Measurements from ENCODE around the gene CAMTA2. TPM values are rescaled to one million over a fixed set of nuclear protein-coding genes. Genes with fewer than 3 reads are reported as not detected.

CAMTA2 gene
- total RNA-seq, 4 donors from 2014 or later = 15.3 to 46.2 (median 22.5) TPM

DNA sequence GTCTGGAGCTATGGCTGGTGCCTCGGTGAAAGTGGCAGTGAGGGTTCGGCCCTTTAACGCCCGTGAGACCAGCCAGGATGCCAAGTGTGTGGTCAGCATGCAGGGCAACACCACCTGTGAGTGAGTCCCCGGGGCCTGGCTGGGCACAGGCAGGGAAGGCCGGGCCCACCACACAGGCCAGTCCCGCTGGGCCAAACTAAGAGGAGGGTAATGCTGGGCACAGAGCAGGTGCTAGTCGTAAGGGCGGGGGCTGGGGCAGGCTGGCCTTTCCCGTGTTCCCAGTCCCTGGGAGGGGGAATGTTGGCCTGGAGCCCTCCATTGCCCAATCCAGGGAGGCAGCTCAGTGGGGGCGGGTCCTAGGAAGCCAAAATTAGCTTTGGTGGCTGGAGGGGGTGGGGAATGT, 12.8 kb upstream of the CAMTA2 start:
- H3K27ac ChIP-seq = peak overlapping the region in 1 of 4 donors; percentile 95
- H3K9me3 ChIP-seq = no peaks in the 10 kb centered on the region
- H3K36me3 ChIP-seq = peaks cover 0 to 46% (median 33%) of the 10 kb centered on the region in 3 donors
- DNase-seq (ENCODE audit: low spot score in 2 of 2) = peak in 1 of 2 donors; percentile 37
- WGBS, 2 donors = 63 to 71% methylated on average over 11 of the region's 11 CpGs
- peak overlapping the region in 1 of 4 donors; percentile 86 for H3K4me3 ChIP-seq
- no peak for TF ChIP-seq POLR2A (IDR thresholded peaks at IDR 0.05)
- TF ChIP-seq EP300 (IDR thresholded peaks at IDR 0.05) = no peak
- TF ChIP-seq, protein P1, sequence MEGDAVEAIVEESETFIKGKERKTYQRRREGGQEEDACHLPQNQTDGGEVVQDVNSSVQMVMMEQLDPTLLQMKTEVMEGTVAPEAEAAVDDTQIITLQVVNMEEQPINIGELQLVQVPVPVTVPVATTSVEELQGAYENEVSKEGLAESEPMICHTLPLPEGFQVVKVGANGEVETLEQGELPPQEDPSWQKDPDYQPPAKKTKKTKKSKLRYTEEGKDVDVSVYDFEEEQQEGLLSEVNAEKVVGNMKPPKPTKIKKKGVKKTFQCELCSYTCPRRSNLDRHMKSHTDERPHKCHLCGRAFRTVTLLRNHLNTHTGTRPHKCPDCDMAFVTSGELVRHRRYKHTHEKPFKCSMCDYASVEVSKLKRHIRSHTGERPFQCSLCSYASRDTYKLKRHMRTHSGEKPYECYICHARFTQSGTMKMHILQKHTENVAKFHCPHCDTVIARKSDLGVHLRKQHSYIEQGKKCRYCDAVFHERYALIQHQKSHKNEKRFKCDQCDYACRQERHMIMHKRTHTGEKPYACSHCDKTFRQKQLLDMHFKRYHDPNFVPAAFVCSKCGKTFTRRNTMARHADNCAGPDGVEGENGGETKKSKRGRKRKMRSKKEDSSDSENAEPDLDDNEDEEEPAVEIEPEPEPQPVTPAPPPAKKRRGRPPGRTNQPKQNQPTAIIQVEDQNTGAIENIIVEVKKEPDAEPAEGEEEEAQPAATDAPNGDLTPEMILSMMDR (IDR thresholded peaks at IDR 0.05) = no peak
- H3K4me1 ChIP-seq = peaks cover 0 to 37% (median 22%) of the 10 kb centered on the region in 4 donors
- no peaks in the 10 kb centered on the region for H3K27me3 ChIP-seq

DNA sequence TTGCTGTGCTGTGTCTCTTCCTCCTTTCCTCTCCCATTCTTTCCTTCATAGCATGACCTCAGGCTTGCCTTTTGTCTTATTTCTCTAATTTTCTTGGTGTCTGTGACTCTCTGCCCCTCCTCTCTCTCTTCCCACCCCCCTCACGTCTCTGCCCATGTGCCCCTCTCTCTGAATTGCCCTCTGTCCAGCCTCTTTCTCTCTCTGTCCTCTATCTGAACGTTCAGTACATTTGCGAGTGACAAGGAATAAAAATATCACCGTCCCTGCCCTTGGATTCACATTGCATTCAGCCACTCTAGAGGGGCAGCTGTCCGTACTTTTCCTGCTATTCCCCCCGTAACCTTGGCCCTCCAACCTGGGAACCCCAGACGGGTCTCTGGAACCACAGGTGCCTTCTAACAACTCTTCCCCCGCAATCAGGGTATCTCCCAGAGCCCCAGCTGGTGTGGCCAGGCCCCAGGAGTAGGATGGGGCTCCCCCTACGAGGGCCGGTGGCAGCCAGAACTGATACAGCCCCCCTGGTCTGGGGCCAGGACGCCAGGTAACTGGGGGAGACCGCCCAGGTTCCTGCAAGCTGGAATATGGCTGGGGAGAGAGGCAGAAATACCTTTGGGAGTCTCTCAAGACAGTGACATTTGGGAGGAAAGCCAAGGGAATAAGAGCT, 12.1 kb upstream of the CAMTA2 start:
- peaks cover 0 to 37% (median 22%) of the 10 kb centered on the region in 4 donors for H3K4me1 ChIP-seq

DNA sequence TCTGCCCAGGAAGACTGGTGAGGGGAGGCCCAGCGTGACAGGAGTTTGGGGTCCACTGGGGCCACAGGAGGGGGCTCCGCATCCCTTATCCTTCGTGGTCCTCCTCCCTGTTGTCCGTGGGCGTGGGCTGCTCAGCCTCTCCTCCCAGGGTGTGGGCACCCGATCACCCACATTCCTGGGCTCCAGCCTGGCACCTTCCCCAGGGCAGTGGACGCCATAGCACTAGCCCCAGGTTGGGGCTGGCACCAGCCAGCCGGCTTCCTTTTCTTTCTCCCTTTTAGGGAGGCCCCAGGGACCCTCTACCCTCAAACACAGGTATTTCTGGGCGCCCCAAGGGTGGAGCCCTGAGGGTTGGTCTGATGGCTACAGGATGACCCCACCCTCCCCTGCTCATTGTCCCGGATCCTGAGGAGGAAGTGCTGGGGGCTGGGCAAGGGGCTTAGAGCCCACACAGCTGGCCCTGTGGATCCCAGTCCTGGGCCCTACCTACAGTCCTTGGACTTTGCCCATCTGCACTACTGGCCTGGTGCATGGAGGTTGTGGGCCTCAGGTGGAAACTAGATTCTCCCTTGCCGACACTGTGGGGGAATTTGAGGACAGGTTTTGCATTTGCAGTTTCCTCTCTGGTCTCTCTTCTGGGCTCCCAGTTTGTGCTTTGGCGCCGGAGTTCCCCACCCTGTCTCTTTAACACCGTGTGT, 11.4 kb upstream of the CAMTA2 start:
- H3K27ac ChIP-seq = peak overlapping the region in 3 of 4 donors; percentile 91 to 96 (median 95)
- peaks cover 0 to 32% (median 19%) of the 10 kb centered on the region in 3 donors for H3K36me3 ChIP-seq
- H3K27me3 ChIP-seq = no peaks in the 10 kb centered on the region
- no peak for DNase-seq (ENCODE audit: low spot score in 2 of 2)
- TF ChIP-seq EP300 (IDR thresholded peaks at IDR 0.05) (no peak), POLR2A (IDR thresholded peaks at IDR 0.05) (no peak)
- TF ChIP-seq, protein P1 (IDR thresholded peaks at IDR 0.05) = no peak
- H3K9me3 ChIP-seq = no peaks in the 10 kb centered on the region
- peaks cover 0 to 37% (median 22%) of the 10 kb centered on the region in 4 donors for H3K4me1 ChIP-seq
- H3K4me3 ChIP-seq = peak overlapping the region; percentile 69 to 96 (median 88)
- WGBS, 2 donors = 14 to 16% methylated on average over 11 to 12 of the region's 14 CpGs

More for the DNA sequence above, 12.1 kb upstream of the CAMTA2 start:
- Histone ChIP-seq H3K36me3 (peaks cover 0 to 39% (median 26%) of the 10 kb centered on the region in 3 donors), H3K4me3 (peak overlapping the region in 3 of 4 donors; percentile 69 to 96 (median 86)), H3K9me3 (no peaks in the 10 kb centered on the region), H3K27me3 (no peaks in the 10 kb centered on the region), H3K27ac (peak overlapping the region in 3 of 4 donors; percentile 91 to 96 (median 95))
- no peak for DNase-seq (ENCODE audit: low spot score in 2 of 2)
- TF ChIP-seq, protein P1 (IDR thresholded peaks at IDR 0.05) = no peak
- TF ChIP-seq EP300 (IDR thresholded peaks at IDR 0.05) (no peak), POLR2A (IDR thresholded peaks at IDR 0.05) (no peak)
- WGBS, 2 donors = 63 to 68% methylated on average over 12 of the region's 12 CpGs

DNA sequence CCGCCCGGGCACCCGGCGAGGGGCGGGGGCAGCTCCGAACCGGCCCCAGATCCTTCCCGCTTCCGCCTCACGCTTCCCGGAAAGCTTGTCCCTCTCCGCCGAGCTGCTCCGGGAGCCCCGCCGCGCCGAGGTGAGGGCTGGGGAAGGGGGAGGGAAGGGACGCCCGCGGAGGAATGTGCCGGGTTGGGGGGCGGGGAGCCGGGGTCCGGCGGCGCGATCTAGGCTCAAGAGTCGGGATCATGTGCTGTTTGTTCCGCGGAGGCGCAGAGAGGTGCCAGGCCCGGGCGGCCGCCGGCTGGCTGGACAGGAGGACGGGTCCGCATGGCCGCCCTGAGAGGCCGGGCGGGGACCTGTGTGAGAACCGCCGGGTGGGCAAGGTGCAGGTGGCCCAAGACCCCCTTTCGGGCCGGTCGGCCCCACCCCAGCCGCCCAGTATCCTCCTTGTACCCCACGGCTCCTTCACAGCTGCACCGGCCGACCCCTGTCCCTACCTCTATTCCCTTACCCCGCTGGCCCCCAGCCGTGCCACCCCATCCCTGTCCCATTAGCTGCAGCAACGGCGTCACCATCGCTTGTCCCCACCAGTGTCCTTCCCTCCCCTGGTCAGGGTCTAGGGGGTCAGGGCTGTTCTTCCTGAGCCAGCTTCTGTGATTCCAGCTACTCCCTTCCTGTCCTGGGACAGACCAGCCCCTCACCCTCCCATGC, 10.7 kb upstream of the CAMTA2 start:
- WGBS, 2 donors = 1% methylated on average over 53 to 55 of the region's 55 CpGs
- H3K36me3 ChIP-seq = peaks cover 0 to 25% (median 18%) of the 10 kb centered on the region in 3 donors
- DNase-seq (ENCODE audit: low spot score in 2 of 2) = no peak
- no peaks in the 10 kb centered on the region for H3K27me3 ChIP-seq
- H3K9me3 ChIP-seq = no peaks in the 10 kb centered on the region
- H3K27ac ChIP-seq = peak overlapping the region; percentile 89 to 96 (median 93)
- peaks cover 0 to 37% (median 22%) of the 10 kb centered on the region in 4 donors for H3K4me1 ChIP-seq
- peak overlapping the region; percentile 69 to 96 (median 88) for H3K4me3 ChIP-seq
- TF ChIP-seq POLR2A (IDR thresholded peaks at IDR 0.05) = peak in 1 of 2 donors; percentile 49
- TF ChIP-seq, protein P1 (IDR thresholded peaks at IDR 0.05) = no peak

Data from tibial nerve (tissue), 4 donors.